Gastroesophageal sphincter (tissue), 4 donors: ENCODE data around the gene IRGQ. TPM values are rescaled to one million over a fixed set of nuclear protein-coding genes. Genes with fewer than 3 reads are reported as not detected.

Source experiments
- ATAC-seq: fragments of 150-250 bp; one replicate; pipeline ENCODE4 v1.9.1; 2016; ENCODE audit warnings: mild to moderate bottlenecking, moderate library complexity
- H3K27ac ChIP-seq, 4 donors: fragments of 200-600 bp; sonication (generic) in 3 of 4; 1 replicate in 3 of 4; 2 replicates in 1 of 4; pipeline ENCODE4 v1.5.1; 2016 to 2019
- H3K27me3 ChIP-seq: fragments of 200-600 bp; sonication (generic); one replicate; pipeline ENCODE4 v1.5.1; 2019
- H3K36me3 ChIP-seq, 2 donors: fragments of 200-600 bp; sonication (generic); one replicate each; pipeline ENCODE4 v1.5.1; 2019; ENCODE audit warnings: control low read depth in 1 of 2
- H3K4me1 ChIP-seq, 3 donors: fragments of 200-600 bp; sonication (generic); 1 replicate in 2 of 3; 2 replicates in 1 of 3; pipeline ENCODE4 v1.5.1; 2016 to 2019; ENCODE audit warnings: control low read depth in 2 of 3
- H3K4me3 ChIP-seq, 2 donors: fragments of 200-600 bp; sonication (generic); one replicate each; pipeline ENCODE4 v1.5.1; 2019; ENCODE audit warnings: mild to moderate bottlenecking in 1 of 2, moderate library complexity in 1 of 2
- H3K9me3 ChIP-seq, 3 donors: fragments of 200-600 bp; sonication (generic); one replicate each; pipeline ENCODE4 v1.5.1; 2017 to 2019; ENCODE audit warnings: control low read depth in 2 of 3
- CTCF ChIP-seq, 4 experiments: fragments of 200-600 bp in 2 of 4; fragments of 450-650 bp in 2 of 4; sonication (generic) in 1 of 4; IDR thresholded peaks; one replicate each; pipeline ENCODE4 v1.5.1; 2017 to 2019; ENCODE audit warnings: antibody characterized with exemption in 4 of 4, mild to moderate bottlenecking in 2 of 4, moderate library complexity in 2 of 4
- EP300 ChIP-seq: sonication (generic); formaldehyde crosslinking; IDR thresholded peaks from one replicate; pipeline ENCODE4 v1.6.1; 2017; ENCODE audit warnings: antibody characterized with exemption, mild to moderate bottlenecking
- POLR2A ChIP-seq, 2 donors: fragments of 450-650 bp; IDR thresholded peaks; one replicate each; pipeline ENCODE4 v1.6.1; 2017; ENCODE audit warnings: antibody characterized with exemption in 2 of 2, mild to moderate bottlenecking in 2 of 2, moderate library complexity in 1 of 2
- POLR2AphosphoS5 ChIP-seq: sonication (generic); formaldehyde crosslinking; IDR thresholded peaks from one replicate; pipeline ENCODE4 v1.6.1; 2017; ENCODE audit warnings: antibody characterized with exemption
- WGBS, 2 donors: methylation state at CpG; one replicate each; pipeline ENCODE4 v1.1.5; 2018; ENCODE audit warnings: low coverage in 1 of 2; 5-methylcytosine and 5-hydroxymethylcytosine counted together
- total RNA-seq, 4 donors: library from RNA; depleted of rRNA; stranded (reverse); fragments of >200 nt; gene quantifications; one replicate each; pipeline ENCODE4 v1.1.0, GENCODE V29; 2016

Gene IRGQ
- total RNA-seq, 4 donors from 2014 or later = 25.5 to 38.5 (median 27.8) TPM

DNA sequence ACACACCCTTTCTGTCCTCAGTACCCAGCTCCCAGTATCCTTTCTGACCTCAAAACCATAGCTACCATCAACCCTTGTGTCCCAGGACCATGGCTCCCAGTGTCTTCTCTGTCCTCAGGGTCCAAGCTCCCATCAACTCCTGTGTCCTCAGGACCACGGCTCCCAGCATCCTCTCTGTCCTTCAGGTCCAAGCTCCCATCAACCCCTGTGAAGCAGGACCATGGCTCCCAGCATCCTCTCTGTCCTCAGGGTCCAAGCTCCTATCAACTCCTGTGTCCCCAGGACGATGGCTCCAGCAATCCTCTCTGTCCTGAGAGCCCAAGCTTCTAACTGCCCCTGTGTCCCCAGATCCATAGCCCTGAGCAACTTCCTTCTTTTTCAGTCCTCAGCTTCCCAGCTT is 45.4 kb upstream of the IRGQ start:
- Histone ChIP-seq H3K9me3 (no peaks in the 10 kb centered on the region), H3K4me3 (no peak overlapping the region), H3K4me1 (peaks cover 0 to 24% (median 7%) of the 10 kb centered on the region in 3 donors), H3K27ac (no peak overlapping the region), H3K27me3 (no peaks in the 10 kb centered on the region), H3K36me3 (peaks cover 0 to 6% of the 10 kb centered on the region in 2 donors)
- 41 to 100% methylated on average over 2 of the region's 2 CpGs for WGBS, 2 donors
- TF ChIP-seq POLR2AphosphoS5 (no peak), EP300 (no peak), CTCF (IDR thresholded peaks at IDR 0.05) (no peak), POLR2A (IDR thresholded peaks at IDR 0.05) (no peak)
- ATAC-seq = no peak

GRCh38 chr19:43640424-43640757 is 44.5 kb upstream of the IRGQ start:
- Histone ChIP-seq H3K4me1 (peaks cover 0 to 24% (median 7%) of the 10 kb centered on the region in 3 donors), H3K27ac (peak overlapping the region in 3 of 4 donors; percentile 73 to 80 (median 79)), H3K36me3 (no peaks in the 10 kb centered on the region), H3K4me3 (peak overlapping the region; percentile 21 to 69), H3K9me3 (no peaks in the 10 kb centered on the region), H3K27me3 (no peaks in the 10 kb centered on the region)
- ATAC-seq = no peak
- TF ChIP-seq POLR2AphosphoS5 (no peak), POLR2A (IDR thresholded peaks at IDR 0.05) (no peak), EP300 (no peak), CTCF (IDR thresholded peaks at IDR 0.05) (no peak)
- 0% methylated on average over 1 of the region's 9 CpGs; no CpG with 5 or more reads in 1 of the 2 donors for WGBS, 2 donors

GRCh38 chr19:43639519-43640423 is 43.8 kb upstream of the IRGQ start, which contains the start of gene CADM4:
CADM4 (minus strand) TSS chr19:43639850; CDS start chr19:43639790, 60 bp downstream.
- peak within 1 kb of the TSS; percentile 24 to 69 for H3K4me3 ChIP-seq
- WGBS, 2 donors = 0% methylated on average over 1 to 11 of the region's 110 CpGs
- no peaks in the 10 kb centered on the region for H3K9me3 ChIP-seq
- peak within 1 kb of the TSS in 3 of 4 donors; percentile 73 to 80 (median 79) for H3K27ac ChIP-seq
- peak; percentile 83 for ATAC-seq
- H3K27me3 ChIP-seq = no peaks in the 10 kb centered on the region
- no peaks in the 10 kb centered on the region for H3K36me3 ChIP-seq
- no peak for TF ChIP-seq CTCF (IDR thresholded peaks at IDR 0.05)
- TF ChIP-seq EP300 = no peak
- no peak for TF ChIP-seq POLR2AphosphoS5
- no peak for TF ChIP-seq POLR2A (IDR thresholded peaks at IDR 0.05)
- H3K4me1 ChIP-seq = peaks cover 0 to 31% (median 7%) of the 10 kb centered on the region in 3 donors

DNA sequence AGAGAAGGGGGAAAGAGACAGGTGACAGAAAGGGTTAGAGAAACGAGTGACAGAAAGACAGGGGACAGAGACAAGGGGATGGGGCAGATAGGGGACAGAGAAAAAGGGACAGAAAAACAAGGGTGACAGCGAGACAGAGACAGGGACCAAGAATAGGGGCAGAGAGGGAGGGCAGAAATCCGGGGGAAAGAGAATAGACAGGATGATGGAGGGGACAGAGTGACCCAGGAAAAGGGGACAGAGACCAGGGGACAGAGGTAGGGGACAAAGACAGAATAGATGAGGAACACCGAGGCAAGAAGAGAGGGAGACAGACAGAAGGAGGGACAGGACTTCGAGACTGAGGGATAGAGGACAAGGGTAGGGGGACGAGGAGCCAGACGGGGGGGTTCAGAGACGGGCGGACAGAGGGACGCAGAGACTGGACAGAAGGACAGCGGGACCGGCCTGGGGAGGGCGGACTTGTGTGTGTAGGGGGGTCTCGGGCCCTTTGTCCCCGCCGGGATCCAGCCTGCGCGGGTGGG is 43.1 kb upstream of the IRGQ start:
- no peaks in the 10 kb centered on the region for H3K36me3 ChIP-seq
- H3K4me1 ChIP-seq = peaks cover 0 to 38% (median 7%) of the 10 kb centered on the region in 3 donors
- no peaks in the 10 kb centered on the region for H3K27me3 ChIP-seq
- ATAC-seq = no peak
- H3K4me3 ChIP-seq = peak overlapping the region; percentile 24 to 69
- whole genome bisulfite sequencing, 2 donors = 6 to 9% methylated on average over 12 to 14 of the region's 18 CpGs
- no peak for TF ChIP-seq POLR2AphosphoS5
- TF ChIP-seq CTCF (IDR thresholded peaks at IDR 0.05) = no peak
- TF ChIP-seq POLR2A (IDR thresholded peaks at IDR 0.05) = no peak
- H3K9me3 ChIP-seq = no peaks in the 10 kb centered on the region
- H3K27ac ChIP-seq = peak overlapping the region in 3 of 4 donors; percentile 73 to 80 (median 79)
